H9 (cell line): ENCODE measurements around the gene SLC7A5. TPM values are rescaled to one million over a fixed set of nuclear protein-coding genes. Genes with fewer than 3 reads are reported as not detected.

Experiments
- DNase-seq: peaks from one replicate; pipeline ENCODE4 v3.0.0-alpha.2; 2017
- H2AFZ ChIP-seq: one replicate; pipeline ENCODE4 v1.6.1; 2013; ENCODE audit warnings: mild to moderate bottlenecking, low read length, control low read depth, moderate library complexity
- H2AK5ac ChIP-seq: 2 replicates; pipeline ENCODE4 v1.6.1; 2013; ENCODE audit warnings: low read length, control low read depth, mixed read lengths; ENCODE audit not compliant: insufficient read length
- H2BK120ac ChIP-seq: one replicate; pipeline ENCODE4 v1.6.1; 2013; ENCODE audit warnings: low read depth, mild to moderate bottlenecking, low read length, control low read depth, inconsistent platforms; ENCODE audit not compliant: poor library complexity, severe bottlenecking
- H2BK12ac ChIP-seq: 2 replicates; pipeline ENCODE4 v1.6.1; 2013; ENCODE audit warnings: low read length, control low read depth, mixed read lengths, low read depth; ENCODE audit not compliant: insufficient read length
- H2BK15ac ChIP-seq: 2 replicates; pipeline ENCODE4 v1.6.1; 2013; ENCODE audit warnings: low read depth, low read length, control low read depth
- H2BK20ac ChIP-seq: one replicate; pipeline ENCODE4 v1.6.1; 2013; ENCODE audit warnings: low read depth, mild to moderate bottlenecking, low read length, control low read depth, inconsistent platforms; ENCODE audit not compliant: poor library complexity, severe bottlenecking
- H2BK5ac ChIP-seq: 2 replicates; pipeline ENCODE4 v1.6.1; 2013; ENCODE audit warnings: low read length, control low read depth, mixed read lengths; ENCODE audit not compliant: insufficient read length
- H3K14ac ChIP-seq: 2 replicates; pipeline ENCODE4 v1.6.1; 2013; ENCODE audit warnings: low read length, control low read depth; ENCODE audit not compliant: insufficient read depth
- H3K18ac ChIP-seq: 2 replicates; pipeline ENCODE4 v1.6.1; 2013; ENCODE audit warnings: low read depth, mild to moderate bottlenecking, mixed read lengths, low read length, control low read depth; ENCODE audit not compliant: insufficient read length
- H3K23ac ChIP-seq: 2 replicates; pipeline ENCODE4 v1.6.1; 2013; ENCODE audit warnings: low read length, control low read depth, mixed read lengths, low read depth; ENCODE audit not compliant: insufficient read length
- H3K23me2 ChIP-seq: 2 replicates; pipeline ENCODE4 v1.6.1; 2013; ENCODE audit warnings: low read depth, mild to moderate bottlenecking, mixed read lengths, low read length, control low read depth; ENCODE audit not compliant: insufficient read length, poor library complexity, severe bottlenecking
- H3K27ac ChIP-seq: 2 replicates; pipeline ENCODE4 v1.5.1; 2013; ENCODE audit warnings: low read length, control low read depth, mixed read lengths, low read depth; ENCODE audit not compliant: insufficient read length
- H3K27me3 ChIP-seq: 2 replicates; pipeline ENCODE4 v1.6.1; 2013; ENCODE audit warnings: low read length, control low read depth, inconsistent platforms; ENCODE audit not compliant: insufficient read depth
- H3K4ac ChIP-seq: 2 replicates; pipeline ENCODE4 v1.6.1; 2013; ENCODE audit warnings: low read depth, mild to moderate bottlenecking, control low read depth, inconsistent platforms, low read length, moderate library complexity
- H3K4me1 ChIP-seq: 2 replicates; pipeline ENCODE4 v1.6.1; 2013; ENCODE audit warnings: low read length, control low read depth, inconsistent platforms; ENCODE audit not compliant: insufficient read depth
- H3K4me2 ChIP-seq: 2 replicates; pipeline ENCODE4 v1.6.1; 2013; ENCODE audit warnings: low read length, control low read depth, mixed read lengths; ENCODE audit not compliant: insufficient read length, insufficient read depth
- H3K56ac ChIP-seq: 2 replicates; pipeline ENCODE4 v1.6.1; 2013; ENCODE audit warnings: low read depth, mild to moderate bottlenecking, mixed read lengths, low read length, control low read depth; ENCODE audit not compliant: insufficient read length
- H3K79me1 ChIP-seq: 2 replicates; pipeline ENCODE4 v1.6.1; 2013; ENCODE audit warnings: low read depth, mild to moderate bottlenecking, moderate library complexity, low read length, control low read depth, inconsistent platforms; ENCODE audit not compliant: insufficient read depth, poor library complexity, severe bottlenecking
- H3K79me2 ChIP-seq: 2 replicates; pipeline ENCODE4 v1.6.1; 2013; ENCODE audit warnings: low read length, control low read depth, inconsistent platforms; ENCODE audit not compliant: insufficient read depth
- H3K9ac ChIP-seq: 2 replicates; pipeline ENCODE4 v1.6.1; 2013; ENCODE audit warnings: low read length, control low read depth, mixed read lengths; ENCODE audit not compliant: insufficient read length; ENCODE audit errors: extremely low read depth
- H3K9me3 ChIP-seq: one replicate; pipeline ENCODE4 v1.6.1; 2013; ENCODE audit warnings: low read depth, low read length, inconsistent platforms; ENCODE audit not compliant: control insufficient read depth
- H3T11ph ChIP-seq: one replicate; pipeline ENCODE4 v1.6.1; 2013; ENCODE audit warnings: mild to moderate bottlenecking, low read length, control low read depth, inconsistent platforms
- H4K20me1 ChIP-seq: one replicate; pipeline ENCODE4 v1.6.1; 2013; ENCODE audit not compliant: control insufficient read depth, insufficient read length, insufficient read depth
- H4K5ac ChIP-seq: 2 replicates; pipeline ENCODE4 v1.6.1; 2013; ENCODE audit warnings: low read depth, mild to moderate bottlenecking, mixed read lengths, low read length, control low read depth; ENCODE audit not compliant: insufficient read length
- H4K8ac ChIP-seq: replicated peaks from 2 replicates; pipeline ENCODE4 v1.6.1; 2013; ENCODE audit warnings: low read length, control low read depth, mixed read lengths, low read depth; ENCODE audit not compliant: insufficient read length
- H4K91ac ChIP-seq: 2 replicates; pipeline ENCODE4 v1.6.1; 2013; ENCODE audit warnings: low read depth, mild to moderate bottlenecking, moderate library complexity, mixed read lengths, low read length, control low read depth; ENCODE audit not compliant: insufficient read length
- H3K27ac Mint-ChIP-seq, 3 experiments: 2 replicates in 2 of 3; 3 replicates in 1 of 3; pipeline ENCODE4 v1.8.0; 2020 to 2021; ENCODE audit warnings: mixed read lengths in 3 of 3, mild to moderate bottlenecking in 1 of 3, moderate library complexity in 1 of 3
- H3K27me3 Mint-ChIP-seq: 2 replicates; pipeline ENCODE4 v1.8.0; 2021; ENCODE audit warnings: low read depth, mild to moderate bottlenecking, moderate library complexity, mixed read lengths
- H3K36me3 Mint-ChIP-seq, 3 experiments: 2 replicates in 2 of 3; 3 replicates in 1 of 3; pipeline ENCODE4 v1.8.0; 2020 to 2021; ENCODE audit warnings: low read depth in 3 of 3, mixed read lengths in 3 of 3; ENCODE audit not compliant: insufficient read depth in 1 of 3
- H3K4me1 Mint-ChIP-seq, 2 experiments: 2 replicates each; pipeline ENCODE4 v1.8.0; 2020; ENCODE audit warnings: mixed read lengths in 2 of 2
- H3K4me3 Mint-ChIP-seq, 2 experiments: 2 replicates in 1 of 2; 3 replicates in 1 of 2; pipeline ENCODE4 v1.8.0; 2020 to 2021; ENCODE audit warnings: mild to moderate bottlenecking in 2 of 2, mixed read lengths in 2 of 2, moderate library complexity in 1 of 2
- H3K9me3 Mint-ChIP-seq, 2 experiments: 2 replicates in 1 of 2; 3 replicates in 1 of 2; pipeline ENCODE4 v1.8.0; 2020; ENCODE audit warnings: mild to moderate bottlenecking in 2 of 2, mixed read lengths in 2 of 2, moderate library complexity in 1 of 2
- WGBS: extraction: QIAGEN DNeasy Blood & Tissue Kit; methylation state at CpG from one replicate; pipeline ENCODE4 v1.1.7; 2013; ENCODE audit warnings: missing lambda C conversion rate, low lambda C conversion rate, mixed read lengths; ENCODE audit not compliant: insufficient read length; ENCODE audit errors: extremely low coverage; 5-methylcytosine and 5-hydroxymethylcytosine counted together
- total RNA-seq: library from RNA; stranded (reverse); gene quantifications from 2 replicates; pipeline ENCODE4 v1.2.1, GENCODE V29; 2021
- TF ChIP-seq, protein P1 (sequence below): fragments of 200-600 bp; sonication (generic); conservative IDR thresholded peaks from 3 replicates; pipeline ENCODE4 v1.8.0; 2021; ENCODE audit warnings: antibody characterized with exemption, mild to moderate bottlenecking

SLC7A5 gene
- total RNA-seq, 1 experiment from 2014 or later, result 217 TPM

GRCh38 chr16:87835882-87836331 is 33.4 kb downstream of the SLC7A5 start:
- peaks cover 14 to 70% (median 58%) of the 10 kb centered on the region in 3 experiments; a peak in 6 of 7 replicates for H3K36me3 Mint-ChIP-seq
- H3K27ac ChIP-seq, result no peak overlapping the region
- no CpG with 5 or more reads among the region's 20 CpGs for WGBS
- H4K5ac ChIP-seq, result no peak overlapping the region
- no peak overlapping the region for H2BK120ac ChIP-seq
- no peaks in the 10 kb centered on the region for H3K79me1 ChIP-seq
- H3T11ph ChIP-seq, result no peak overlapping the region
- no peak overlapping the region for H3K4me3 Mint-ChIP-seq
- H3K4me1 ChIP-seq, result no peaks in the 10 kb centered on the region
- H3K4me2 ChIP-seq, result no peak overlapping the region
- H2BK15ac ChIP-seq, result no peak overlapping the region
- no peak overlapping the region for H3K27ac Mint-ChIP-seq
- no peaks in the 10 kb centered on the region for H3K79me2 ChIP-seq
- H2AFZ ChIP-seq, result no peak overlapping the region
- no peak overlapping the region for H3K9ac ChIP-seq
- no peak overlapping the region for H2AK5ac ChIP-seq
- no peaks in the 10 kb centered on the region for H3K9me3 ChIP-seq
- H3K56ac ChIP-seq, result no peak overlapping the region
- no peak overlapping the region for H2BK12ac ChIP-seq
- H2BK20ac ChIP-seq, result no peak overlapping the region
- no peak overlapping the region for H4K8ac ChIP-seq
- no peak overlapping the region for H3K14ac ChIP-seq
- TF ChIP-seq, protein P1, sequence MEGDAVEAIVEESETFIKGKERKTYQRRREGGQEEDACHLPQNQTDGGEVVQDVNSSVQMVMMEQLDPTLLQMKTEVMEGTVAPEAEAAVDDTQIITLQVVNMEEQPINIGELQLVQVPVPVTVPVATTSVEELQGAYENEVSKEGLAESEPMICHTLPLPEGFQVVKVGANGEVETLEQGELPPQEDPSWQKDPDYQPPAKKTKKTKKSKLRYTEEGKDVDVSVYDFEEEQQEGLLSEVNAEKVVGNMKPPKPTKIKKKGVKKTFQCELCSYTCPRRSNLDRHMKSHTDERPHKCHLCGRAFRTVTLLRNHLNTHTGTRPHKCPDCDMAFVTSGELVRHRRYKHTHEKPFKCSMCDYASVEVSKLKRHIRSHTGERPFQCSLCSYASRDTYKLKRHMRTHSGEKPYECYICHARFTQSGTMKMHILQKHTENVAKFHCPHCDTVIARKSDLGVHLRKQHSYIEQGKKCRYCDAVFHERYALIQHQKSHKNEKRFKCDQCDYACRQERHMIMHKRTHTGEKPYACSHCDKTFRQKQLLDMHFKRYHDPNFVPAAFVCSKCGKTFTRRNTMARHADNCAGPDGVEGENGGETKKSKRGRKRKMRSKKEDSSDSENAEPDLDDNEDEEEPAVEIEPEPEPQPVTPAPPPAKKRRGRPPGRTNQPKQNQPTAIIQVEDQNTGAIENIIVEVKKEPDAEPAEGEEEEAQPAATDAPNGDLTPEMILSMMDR, result no peak
- no peak overlapping the region for H2BK5ac ChIP-seq
- no peaks in the 10 kb centered on the region for H3K27me3 Mint-ChIP-seq
- H3K23me2 ChIP-seq, result no peaks in the 10 kb centered on the region
- H3K4me1 Mint-ChIP-seq, result peaks cover 2 to 6% of the 10 kb centered on the region in 2 experiments; a peak in 3 of 4 replicates
- H3K27me3 ChIP-seq, result no peaks in the 10 kb centered on the region
- no peak overlapping the region for H3K4ac ChIP-seq
- H4K91ac ChIP-seq, result no peak overlapping the region
- DNase-seq, result no peak
- no peak overlapping the region for H3K23ac ChIP-seq
- H3K18ac ChIP-seq, result no peak overlapping the region
- H3K9me3 Mint-ChIP-seq, result no peaks in the 10 kb centered on the region
- no peaks in the 10 kb centered on the region for H4K20me1 ChIP-seq
